HEK293T (cell line): ENCODE data around the gene ZNF587B.

Experiments
- ARNT ChIP-seq: fragments of 450-650 bp; IDR thresholded peaks from 2 replicates; pipeline ENCODE4 v1.6.1; 2017; ENCODE audit warnings: mild to moderate bottlenecking
- BHLHE40 ChIP-seq: fragments of 450-650 bp; IDR thresholded peaks from 2 replicates; pipeline ENCODE4 v1.6.1; 2016; ENCODE audit warnings: mild to moderate bottlenecking, moderate library complexity, borderline replicate concordance
- ELF4 ChIP-seq: fragments of 450-650 bp; IDR thresholded peaks from 2 replicates; pipeline ENCODE4 v1.6.1; 2017; ENCODE audit warnings: antibody characterized with exemption
- FOXA1 ChIP-seq: fragments of 450-650 bp; IDR thresholded peaks from 2 replicates; pipeline ENCODE4 v1.6.1; 2016; ENCODE audit warnings: mild to moderate bottlenecking
- FOXM1 ChIP-seq: fragments of 450-650 bp; IDR thresholded peaks from 2 replicates; pipeline ENCODE4 v1.6.1; 2017; ENCODE audit warnings: mild to moderate bottlenecking, borderline replicate concordance
- HDGF ChIP-seq: fragments of 450-650 bp; IDR thresholded peaks from 2 replicates; pipeline ENCODE4 v1.6.1; 2017; ENCODE audit warnings: antibody characterized with exemption, borderline replicate concordance
- NFRKB ChIP-seq: fragments of 450-650 bp; IDR thresholded peaks from 2 replicates; pipeline ENCODE4 v1.6.1; 2016; ENCODE audit warnings: mild to moderate bottlenecking, moderate library complexity
- PKNOX1 ChIP-seq: fragments of 450-650 bp; IDR thresholded peaks from 2 replicates; pipeline ENCODE4 v1.6.1; 2016
- SP1 ChIP-seq: fragments of 450-650 bp; IDR thresholded peaks from 2 replicates; pipeline ENCODE4 v1.6.1; 2017
- SUZ12 ChIP-seq: fragments of 450-650 bp; IDR thresholded peaks from 2 replicates; pipeline ENCODE4 v1.6.1; 2016; ENCODE audit warnings: mild to moderate bottlenecking
- TARDBP ChIP-seq: fragments of 450-650 bp; IDR thresholded peaks from 2 replicates; pipeline ENCODE4 v1.6.1; 2016

GRCh38 chr19:57820599-57820998, 9.5 kb upstream of the ZNF587B start:
- no peak for TF ChIP-seq SP1
- no peak for TF ChIP-seq FOXM1
- TF ChIP-seq TARDBP = no peak
- no peak for TF ChIP-seq BHLHE40
- no peak for TF ChIP-seq PKNOX1
- no peak for TF ChIP-seq ELF4
- TF ChIP-seq ARNT = no peak
- no peak for TF ChIP-seq HDGF
- TF ChIP-seq NFRKB = no peak
- TF ChIP-seq FOXA1 = no peak
- no peak for TF ChIP-seq SUZ12
